Measurements from ENCODE around the gene SULT1B1. TPM values are rescaled to one million over a fixed set of nuclear protein-coding genes. Genes with fewer than 3 reads are reported as not detected.

Gene SULT1B1
- total and polyA plus RNA-seq, 9 donors, result 0.23 to 6.4 (median 0.82) TPM

- Histone ChIP-seq H3K9me3 (no peaks in the 10 kb centered on the region), H3K4me1 (ENCODE audit: insufficient read depth) (no peaks in the 10 kb centered on the region), H3K27ac (no peak overlapping the region), H3K4me3 (no peak overlapping the region), H3K27me3 (no peaks in the 10 kb centered on the region), H3K36me3 (no peaks in the 10 kb centered on the region)
- intact Hi-C loops (cut with DNase I), result no loop called here
- TF ChIP-seq POLR2A (IDR thresholded peaks at IDR 0.05), result no peak
- TF ChIP-seq EP300 (IDR thresholded peaks at IDR 0.05), result no peak
- TF ChIP-seq CTCF (IDR thresholded peaks at IDR 0.05), result no peak
- WGBS, 3 donors, result 85 to 88% (median 87%) methylated on average over 4 of the region's 4 CpGs
- no peak for DNase-seq
These were observed 5.4 kb downstream of the SULT1B1 start for GRCh38 chr4:69754926-69755580.

GRCh38 chr4:69753686-69754085 is 6.7 kb downstream of the SULT1B1 start:
- Histone ChIP-seq H3K27ac (no peak overlapping the region), H3K9me3 (no peaks in the 10 kb centered on the region), H3K4me3 (no peak overlapping the region), H3K4me1 (ENCODE audit: insufficient read depth) (no peaks in the 10 kb centered on the region), H3K27me3 (no peaks in the 10 kb centered on the region), H3K36me3 (no peaks in the 10 kb centered on the region)
- intact Hi-C loops (cut with DNase I), result no loop called here
- TF ChIP-seq CTCF (IDR thresholded peaks at IDR 0.05), result no peak
- 92 to 94% (median 93%) methylated on average over 1 of the region's 1 CpG for WGBS, 3 donors
- no peak for DNase-seq

- H3K36me3 ChIP-seq, result no peaks in the 10 kb centered on the region
- no peak overlapping the region for H3K4me3 ChIP-seq
- H3K27me3 ChIP-seq, result no peaks in the 10 kb centered on the region
- H3K9me3 ChIP-seq, result no peaks in the 10 kb centered on the region
- DNase-seq, result no peak
- TF ChIP-seq POLR2A (IDR thresholded peaks at IDR 0.05) (no peak), EP300 (IDR thresholded peaks at IDR 0.05) (no peak), CTCF (IDR thresholded peaks at IDR 0.05) (no peak)
- H3K4me1 ChIP-seq (ENCODE audit: insufficient read depth), result no peaks in the 10 kb centered on the region
- intact Hi-C loops (cut with DNase I), result no loop called here
- no peak overlapping the region for H3K27ac ChIP-seq
These were observed 10.1 kb downstream of the SULT1B1 start for GRCh38 chr4:69750346-69750745.

- H3K27me3 ChIP-seq, result no peaks in the 10 kb centered on the region
- no peaks in the 10 kb centered on the region for H3K36me3 ChIP-seq
- no peak for DNase-seq
- intact Hi-C loops (cut with DNase I), result no loop called here
- no peaks in the 10 kb centered on the region for H3K9me3 ChIP-seq
- no peak overlapping the region for H3K4me3 ChIP-seq
- H3K27ac ChIP-seq, result no peak overlapping the region
- H3K4me1 ChIP-seq (ENCODE audit: insufficient read depth), result no peaks in the 10 kb centered on the region
- WGBS, 3 donors, result 84 to 93% (median 91%) methylated on average over 2 of the region's 2 CpGs
- no peak for TF ChIP-seq CTCF (IDR thresholded peaks at IDR 0.05)
- no peak for TF ChIP-seq EP300 (IDR thresholded peaks at IDR 0.05)
- no peak for TF ChIP-seq POLR2A (IDR thresholded peaks at IDR 0.05)
These were observed 10.6 kb downstream of the SULT1B1 start for GRCh38 chr4:69749771-69750170.
